Keratinocyte (primary cell): ENCODE data around the gene CDH13. TPM values are rescaled to one million over a fixed set of nuclear protein-coding genes. Genes with fewer than 3 reads are reported as not detected.
A peak's percentile ranks its signal among the peaks of the same experiment; 100 is the strongest.

Experiments used
- DNase-seq: peaks from one replicate; pipeline ENCODE4 v3.0.0-alpha.2; 2011; ENCODE audit warnings: low read depth, missing footprints, low spot score
- FAIRE-seq: peaks from 2 replicates; lab custom pipeline; 2011; peaks lifted over from hg19 to GRCh38; lab: Jason Lieb, UNC
- H2AFZ ChIP-seq: 2 replicates; pipeline ENCODE4 v1.6.0; 2012; ENCODE audit warnings: low read length, control low read depth, inconsistent platforms; ENCODE audit not compliant: control insufficient read depth
- H3K27ac ChIP-seq: 2 replicates; pipeline ENCODE4 v1.5.1; 2011; ENCODE audit warnings: low read length; ENCODE audit not compliant: control insufficient read depth, insufficient read depth
- H3K27me3 ChIP-seq: 3 replicates; pipeline ENCODE4 v1.6.0; 2011; ENCODE audit warnings: low read length; ENCODE audit not compliant: control insufficient read depth, insufficient read depth; ENCODE audit errors: extremely low read depth
- H3K36me3 ChIP-seq, 2 experiments: 2 replicates in 1 of 2; 3 replicates in 1 of 2; pipeline ENCODE4 v1.5.1; 2011; ENCODE audit warnings: low read length in 2 of 2, mild to moderate bottlenecking in 1 of 2; ENCODE audit not compliant: control insufficient read depth in 2 of 2, insufficient read depth in 2 of 2; ENCODE audit errors: extremely low read depth in 1 of 2
- H3K4me1 ChIP-seq: 3 replicates; pipeline ENCODE4 v1.5.1; 2011; ENCODE audit warnings: low read length; ENCODE audit not compliant: control insufficient read depth, insufficient read depth; ENCODE audit errors: extremely low read depth
- H3K4me2 ChIP-seq: 3 replicates; pipeline ENCODE4 v1.6.0; 2011; ENCODE audit warnings: low read depth, low read length; ENCODE audit not compliant: control insufficient read depth, insufficient read depth; ENCODE audit errors: extremely low read depth
- H3K4me3 ChIP-seq, 3 experiments: fragments of 200-600 bp in 1 of 3; sonication (generic) in 1 of 3; 2 replicates in 2 of 3; 3 replicates in 1 of 3; pipeline ENCODE4 v1.5.1; 2011 to 2016; ENCODE audit warnings: low read length in 3 of 3, mild to moderate bottlenecking in 3 of 3, control low read depth in 2 of 3, inconsistent platforms in 1 of 3, low read depth in 1 of 3, mixed read lengths in 1 of 3, mixed run types in 1 of 3, moderate library complexity in 1 of 3; ENCODE audit not compliant: control insufficient read depth in 2 of 3, insufficient read depth in 2 of 3; ENCODE audit errors: extremely low read depth in 1 of 3
- H3K79me2 ChIP-seq: 2 replicates; pipeline ENCODE4 v1.6.0; 2012; ENCODE audit warnings: low read length; ENCODE audit not compliant: control insufficient read depth, insufficient read depth
- H3K9ac ChIP-seq: 3 replicates; pipeline ENCODE4 v1.6.0; 2011; ENCODE audit warnings: low read length; ENCODE audit not compliant: control insufficient read depth, insufficient read depth; ENCODE audit errors: extremely low read depth
- H3K9me1 ChIP-seq: 3 replicates; pipeline ENCODE4 v1.6.0; 2011; ENCODE audit warnings: low read length; ENCODE audit not compliant: control insufficient read depth, insufficient read depth; ENCODE audit errors: extremely low read depth
- H3K9me3 ChIP-seq: 2 replicates; pipeline ENCODE4 v1.5.1; 2012; ENCODE audit warnings: low read depth, low read length; ENCODE audit not compliant: control insufficient read depth
- H4K20me1 ChIP-seq: 3 replicates; pipeline ENCODE4 v1.6.0; 2011; ENCODE audit warnings: low read length; ENCODE audit not compliant: control insufficient read depth, insufficient read depth; ENCODE audit errors: extremely low read depth
- CTCF ChIP-seq, 3 experiments: IDR thresholded peaks in 1 of 3; conservative IDR thresholded peaks in 1 of 3; optimal IDR thresholded peaks in 1 of 3; 2 replicates in 2 of 3; 3 replicates in 1 of 3; pipeline versions ENCODE3 to v1.5.1; 2011; ENCODE audit warnings: low read length in 3 of 3, mild to moderate bottlenecking in 3 of 3, moderate library complexity in 2 of 3, control low read depth in 1 of 3, inconsistent platforms in 1 of 3; ENCODE audit not compliant: insufficient read depth in 2 of 3; ENCODE audit errors: extremely low read depth in 1 of 3
- EZH2 ChIP-seq: IDR thresholded peaks from one replicate; pipeline ENCODE4 v1.6.1; 2012; ENCODE audit warnings: inconsistent platforms, mild to moderate bottlenecking, low read length, moderate library complexity
- dilution Hi-C: fragments of 300-500 bp; cut with MboI; formaldehyde crosslinking; loops from one replicate; pipeline ENCODE4 v1.7.0; 2020; ENCODE audit warnings: low sequenced_read_pairs; ENCODE audit not compliant: extremely low pct_ligation_motif_present
- polyA plus RNA-seq, 5 experiments: library from polyadenylated mRNA; depleted of rRNA in 3 of 5; stranded (reverse) in 3 of 5; stranded (forward) in 1 of 5; unstranded in 1 of 5; fragments of >200 nt; gene quantifications; 1 replicate in 1 of 5; 2 replicates in 3 of 5; 3 replicates in 1 of 5; pipeline versions ENCODE4 v1.2.1 to v1.2.3, GENCODE V29; 2011 to 2012; ENCODE audit warnings: missing spikeins in 2 of 5, low read depth in 1 of 5, low replicate concordance in 1 of 5

The CDH13 gene
- polyA plus RNA-seq, 1 donor (not counting 4 experiments of a cell fraction or from before 2014, with no cell fraction given), result 111 TPM

- Histone ChIP-seq H3K27me3 (no peaks in the 10 kb centered on the region), H3K4me3 (no peak overlapping the region), H3K9me1 (no peaks in the 10 kb centered on the region), H3K27ac (no peak overlapping the region), H3K79me2 (peaks cover 26% of the 10 kb centered on the region), H3K9me3 (no peaks in the 10 kb centered on the region), H2AFZ (no peak overlapping the region), H3K36me3 (peaks cover 0 to 2% of the 10 kb centered on the region in 2 experiments), H3K9ac (no peak overlapping the region), H3K4me1 (no peaks in the 10 kb centered on the region), H4K20me1 (no peaks in the 10 kb centered on the region), H3K4me2 (no peak overlapping the region)
- dilution Hi-C loops, result no loop called here
- DNase-seq (no peak), FAIRE-seq (peak; percentile 13)
- TF ChIP-seq EZH2, result no peak
- TF ChIP-seq CTCF (optimal IDR thresholded peaks at IDR 0.05 in 1 of 3, IDR thresholded peaks at IDR 0.05 in 1 of 3, conservative IDR thresholded peaks at IDR 0.05 in 1 of 3; ENCODE audit: extremely low read depth in 1 of 3, insufficient read depth in 2 of 3, low read length in 3 of 3), result no peak
Observed at GRCh38 chr16:82735673-82736091, 108.9 kb downstream of the CDH13 start.

- no peaks in the 10 kb centered on the region for H3K4me1 ChIP-seq
- no peaks in the 10 kb centered on the region for H3K27me3 ChIP-seq
- no peak overlapping the region for H2AFZ ChIP-seq
- H3K79me2 ChIP-seq, result peaks cover 26% of the 10 kb centered on the region
- peaks cover 0 to 2% of the 10 kb centered on the region in 2 experiments for H3K36me3 ChIP-seq
- TF ChIP-seq EZH2, result no peak
- no peak for TF ChIP-seq CTCF (optimal IDR thresholded peaks at IDR 0.05 in 1 of 3, IDR thresholded peaks at IDR 0.05 in 1 of 3, conservative IDR thresholded peaks at IDR 0.05 in 1 of 3; ENCODE audit: extremely low read depth in 1 of 3, insufficient read depth in 2 of 3, low read length in 3 of 3)
- H3K4me3 ChIP-seq, result no peak overlapping the region
- no peaks in the 10 kb centered on the region for H4K20me1 ChIP-seq
- H3K9me1 ChIP-seq, result no peaks in the 10 kb centered on the region
- FAIRE-seq (no peak), DNase-seq (no peak)
- no peaks in the 10 kb centered on the region for H3K9me3 ChIP-seq
- dilution Hi-C loops, result no loop called here
- no peak overlapping the region for H3K9ac ChIP-seq
- H3K4me2 ChIP-seq, result no peak overlapping the region
- H3K27ac ChIP-seq, result no peak overlapping the region
Observed at GRCh38 chr16:82736224-82736623, 109.5 kb downstream of the CDH13 start.
